Stimulated activated CD4-positive, alpha-beta T cell treated with anti-CD3 and anti-CD28 coated beads, TNF-alpha, amount 100 ng/mL, for 24 hours (primary cell): Measurements from ENCODE around the gene SRPK1.
"Not testable (repeated sequence)": the region's sequence is repeated elsewhere in the genome, so short reads cannot be mapped to it uniquely, and the experiment has no call there.

ENCODE experiments used
- DNase-seq, 3 experiments: peaks; one replicate each; pipeline ENCODE4 v3.0.0-alpha.2; 2020; ENCODE audit warnings: low read depth in 3 of 3

The SRPK1 gene

DNA sequence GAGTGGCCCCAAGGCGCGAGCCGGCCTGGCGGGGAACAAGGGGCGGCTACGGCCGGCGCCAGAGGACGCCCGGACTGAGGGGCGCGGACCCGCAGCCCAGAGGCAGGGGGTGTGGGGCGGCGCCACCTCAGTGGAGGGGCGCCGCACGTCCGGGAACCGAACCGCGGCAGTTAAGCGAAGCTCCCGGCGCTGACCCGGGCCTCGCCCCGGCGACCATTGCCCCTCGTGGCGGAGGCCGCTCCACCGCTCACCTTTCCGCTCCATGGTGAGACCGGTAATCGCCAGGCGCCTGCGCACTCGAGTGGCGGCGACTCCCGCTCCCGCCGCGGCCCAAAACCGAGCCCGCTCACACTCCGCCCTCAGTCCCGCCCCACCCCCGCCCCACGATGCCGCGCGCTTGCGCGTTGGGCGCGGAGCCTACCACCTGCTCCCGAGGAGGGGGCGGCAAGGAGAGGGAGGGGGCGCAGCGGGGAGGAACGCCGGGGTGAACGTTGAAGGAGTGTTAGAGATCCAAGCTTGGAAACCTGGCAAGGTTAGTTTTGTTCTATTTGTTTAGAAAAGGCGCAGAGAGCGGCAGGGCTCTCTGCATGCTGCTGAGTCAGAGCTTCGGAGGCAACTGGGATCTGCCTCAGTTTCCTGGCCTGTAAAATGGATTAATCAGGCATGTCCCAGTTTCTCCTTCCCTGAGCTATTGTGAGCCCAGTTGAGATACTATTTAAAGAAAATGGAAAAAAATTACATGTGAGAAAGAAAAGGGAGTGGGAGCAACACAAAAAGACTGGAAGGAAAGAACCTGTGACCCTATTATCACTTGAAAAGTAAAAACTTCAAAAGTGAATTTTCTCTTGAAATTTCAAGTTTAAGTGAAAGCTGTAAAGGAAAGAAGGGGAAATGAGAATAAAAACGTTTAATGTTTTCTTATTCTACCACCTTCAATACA lies at the start of gene SRPK1:
Gene SRPK1 (minus strand): TSS at position 306 of the 940 bp plus-strand sequence. CDS start 42 bp downstream, at position 264.
- peak; percentile 75 to 91 (median 84) for DNase-seq

DNA sequence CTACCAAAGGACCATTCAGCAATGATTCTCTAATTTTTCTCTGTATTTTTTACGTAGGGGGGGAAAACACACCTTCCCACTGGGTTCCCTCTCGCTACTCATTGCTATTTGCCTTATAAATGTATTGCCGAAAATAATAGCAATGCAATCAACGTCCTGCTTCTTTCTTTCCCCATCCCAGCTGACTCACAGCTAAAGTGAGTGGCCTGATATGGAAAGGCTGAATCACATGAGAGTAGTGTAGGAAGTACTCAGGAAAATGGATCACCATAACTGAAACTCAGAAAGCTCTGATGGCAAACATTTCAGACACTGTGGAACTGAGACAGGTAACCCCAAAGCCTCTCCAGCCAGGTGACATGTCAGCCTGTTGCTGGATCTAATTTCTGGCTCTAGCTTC lies 49.3 kb upstream of the SRPK1 start:
- DNase-seq, result no peak

DNA sequence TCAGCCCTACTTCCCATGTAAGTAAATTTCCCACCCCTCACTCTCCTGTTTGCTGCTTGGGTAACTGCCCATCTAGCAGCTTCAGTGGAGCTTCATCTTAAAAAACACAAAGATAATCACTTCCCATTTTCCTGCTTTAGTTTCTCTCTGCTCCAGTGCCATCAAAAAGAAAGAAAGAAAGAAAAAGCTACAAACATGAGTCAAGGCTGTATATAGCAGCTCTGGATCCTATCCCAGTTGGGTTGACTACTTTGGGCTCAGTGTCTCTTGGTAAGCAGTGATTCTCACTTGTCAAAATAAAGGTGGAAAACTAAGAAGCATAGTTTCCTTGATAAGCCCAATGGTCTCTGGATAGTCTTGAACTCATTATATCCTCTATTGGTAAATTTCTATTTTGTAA lies 48.7 kb upstream of the SRPK1 start:
- DNase-seq, result no peak

DNA sequence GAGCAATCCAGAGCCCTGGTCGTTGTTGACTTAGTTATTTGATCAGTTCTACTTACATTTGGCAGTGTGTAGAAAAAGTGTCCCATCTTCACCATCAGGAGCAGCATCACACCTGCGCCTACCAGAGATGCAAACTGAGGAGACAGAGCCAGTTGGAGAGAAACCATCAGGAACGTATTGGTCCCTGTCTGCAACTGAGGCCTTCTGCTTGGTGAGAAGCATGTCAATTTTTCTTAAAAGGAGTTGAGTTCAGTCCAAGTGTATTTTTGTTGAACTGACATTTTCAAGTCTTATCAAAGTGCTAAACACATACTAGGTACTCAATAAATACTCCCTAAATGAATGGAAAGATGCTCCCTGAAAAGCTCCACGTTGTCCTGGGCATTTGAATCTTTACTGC lies 47.9 kb upstream of the SRPK1 start:
- no peak for DNase-seq

DNA sequence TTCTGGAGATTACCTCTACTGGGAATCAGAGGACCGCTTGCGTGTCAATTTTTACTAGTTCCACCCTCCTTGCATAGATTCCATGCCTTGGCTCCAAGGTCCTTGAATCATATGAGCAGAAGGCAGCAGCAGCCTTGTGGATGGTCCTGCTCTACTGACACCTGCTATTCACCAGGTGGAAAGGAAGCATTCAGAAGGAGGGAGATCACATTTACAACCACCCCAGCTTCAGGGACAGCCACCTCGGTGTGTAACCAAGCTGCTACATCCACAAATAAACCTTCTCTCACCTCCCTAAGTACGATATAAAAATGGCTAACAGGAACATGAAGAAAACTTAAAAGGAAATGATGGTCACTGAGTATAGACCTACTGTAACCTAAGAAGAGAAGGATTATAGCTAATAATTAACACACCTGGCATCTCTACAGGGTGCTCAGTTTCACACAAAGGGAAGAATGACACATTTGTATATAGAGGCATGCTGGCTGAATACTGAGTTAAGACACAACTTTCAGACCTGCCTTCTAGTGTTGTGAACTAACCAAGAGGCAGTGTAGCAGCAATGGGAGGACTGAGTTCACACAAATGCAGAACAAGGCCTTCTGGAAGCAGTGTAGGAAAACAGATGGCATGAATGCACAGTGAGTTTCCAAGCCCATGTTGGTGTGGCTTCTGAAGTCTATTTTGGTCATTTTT lies 46.3 kb upstream of the SRPK1 start:
- DNase-seq, result no peak

DNA sequence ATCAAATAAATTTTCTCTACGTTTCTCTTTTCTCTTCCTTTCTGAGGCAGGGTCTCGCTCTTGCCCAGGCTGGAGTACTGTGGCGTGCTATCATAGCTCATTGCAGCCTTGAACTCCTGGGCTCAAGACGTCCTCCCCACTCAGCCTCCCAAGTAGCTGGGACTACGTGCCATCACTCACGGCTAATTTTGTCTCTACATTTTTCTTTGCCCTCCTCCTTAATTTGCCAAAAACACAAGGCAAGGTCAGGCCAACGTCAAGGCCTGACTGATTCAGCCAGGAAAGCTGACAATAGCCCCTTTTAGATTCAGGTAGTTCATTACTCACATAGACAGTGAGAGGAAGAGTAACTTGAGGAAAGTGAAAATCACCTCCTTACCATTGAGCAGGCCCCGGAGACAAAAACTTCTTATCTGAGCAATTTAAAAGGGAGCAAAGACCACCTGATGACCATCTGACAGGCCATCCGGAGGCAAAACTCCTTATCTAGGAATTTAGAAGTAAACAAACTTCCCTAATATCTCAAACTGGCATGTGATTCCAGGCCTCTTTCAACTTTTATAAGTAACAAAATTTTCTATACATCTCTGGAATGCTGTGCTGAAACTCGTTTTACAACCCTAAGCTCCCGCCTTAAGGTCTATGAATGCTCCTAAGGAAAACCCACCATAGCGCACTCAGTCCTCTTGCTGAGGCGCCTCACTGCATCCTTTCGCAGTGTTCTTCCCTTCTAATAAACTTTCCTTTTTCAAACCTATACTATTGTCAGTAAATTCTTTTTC lies 42.1 kb upstream of the SRPK1 start:
- no peak for DNase-seq

DNA sequence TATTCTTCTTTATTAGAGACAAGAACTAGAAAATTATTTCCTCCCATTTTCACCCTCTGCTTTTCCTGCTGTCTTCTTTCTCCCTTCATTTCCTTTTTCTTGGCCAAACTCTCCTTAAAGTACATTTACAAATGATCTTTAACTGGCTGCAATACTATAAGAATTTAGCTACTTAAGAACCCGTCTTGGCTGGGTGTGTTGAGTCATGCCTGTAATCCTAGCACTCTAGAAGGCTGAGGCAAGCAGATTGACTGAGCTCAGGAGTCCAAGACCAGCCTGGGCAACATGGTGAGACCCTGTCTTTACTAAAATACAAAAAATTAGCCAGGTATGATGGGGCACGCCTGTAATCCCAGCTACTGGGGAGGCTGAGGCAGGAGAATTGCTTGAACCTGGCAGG lies 39.3 kb upstream of the SRPK1 start:
- no peak for DNase-seq

DNA sequence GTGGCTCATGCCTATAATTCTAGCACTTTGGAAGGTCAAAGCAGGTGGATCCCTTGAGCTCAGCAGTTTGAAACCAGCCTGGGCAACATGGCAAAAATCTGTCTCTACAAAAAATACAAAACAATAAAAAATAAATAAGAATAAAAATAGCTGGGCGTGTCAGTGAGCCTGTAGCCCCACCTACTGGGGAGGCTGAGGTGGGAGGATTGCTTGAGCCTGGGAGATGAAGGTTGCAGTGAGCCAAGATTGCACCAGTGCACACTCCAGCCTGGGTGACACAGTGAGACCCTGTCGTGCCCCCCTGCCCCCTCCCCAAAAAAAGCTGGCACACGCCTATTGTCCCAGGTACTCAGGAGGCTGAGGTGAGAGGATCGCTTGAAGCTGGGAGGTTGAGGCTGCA lies 35.1 kb upstream of the SRPK1 start:
- no peak for DNase-seq

DNA sequence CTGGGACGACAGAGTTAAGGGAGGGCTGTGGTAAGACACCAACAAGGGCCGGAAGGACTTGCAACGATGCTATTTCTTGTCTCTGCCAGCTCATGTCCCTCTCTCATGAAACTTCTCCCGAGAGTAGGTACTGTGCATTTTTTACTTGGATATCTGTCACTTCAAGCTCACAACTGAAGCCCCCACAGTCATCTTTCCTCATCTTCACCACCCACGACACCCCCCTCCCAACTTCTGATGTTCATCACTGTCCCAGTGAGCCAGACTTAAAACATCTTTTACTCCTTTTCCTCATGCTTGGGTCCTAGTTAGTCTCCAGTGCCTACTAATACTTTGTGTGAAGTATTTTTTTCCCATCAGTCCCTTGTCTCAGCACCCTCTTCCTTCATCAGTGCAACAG lies 34.6 kb upstream of the SRPK1 start:
- DNase-seq, result no peak

DNA sequence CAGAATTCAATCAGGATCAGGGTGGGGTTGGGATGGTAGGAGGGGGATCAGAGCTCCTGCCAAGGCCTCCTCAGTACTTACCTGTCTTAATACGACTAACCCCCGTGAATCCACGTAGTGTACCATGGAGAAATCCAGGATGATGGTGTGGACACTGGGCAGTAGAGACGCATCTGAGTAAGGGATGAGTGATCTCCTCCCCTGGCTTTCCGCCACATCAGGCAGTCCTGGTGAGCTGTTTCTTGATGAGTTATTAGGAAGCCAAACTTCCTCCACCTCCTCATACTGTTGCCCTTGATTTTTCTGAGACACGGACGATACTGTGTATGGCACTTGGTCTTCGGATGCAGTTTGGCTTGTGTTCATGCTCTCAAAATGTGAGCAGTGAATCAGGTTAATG lies 34.2 kb upstream of the SRPK1 start:
- no peak for DNase-seq

DNA sequence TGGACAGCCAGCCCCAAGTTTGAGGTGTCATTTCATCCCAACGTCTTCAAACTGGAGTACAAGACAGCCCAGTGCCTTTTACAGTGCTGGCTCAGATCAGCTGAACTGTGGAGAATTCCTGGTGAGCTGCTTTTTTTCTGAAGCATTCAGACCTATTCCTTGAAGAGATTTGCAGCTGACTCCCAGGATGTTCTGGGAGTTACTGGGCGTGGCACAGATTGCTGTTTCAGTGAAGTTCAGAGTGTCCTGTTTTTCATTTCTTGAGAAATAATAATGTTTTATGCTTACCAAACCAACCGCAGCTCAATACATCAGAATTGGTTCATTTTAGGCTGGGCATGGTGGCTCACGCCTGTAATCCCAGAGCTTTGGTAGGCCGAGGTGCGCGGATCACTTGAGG lies 33.4 kb upstream of the SRPK1 start:
- no peak for DNase-seq

DNA sequence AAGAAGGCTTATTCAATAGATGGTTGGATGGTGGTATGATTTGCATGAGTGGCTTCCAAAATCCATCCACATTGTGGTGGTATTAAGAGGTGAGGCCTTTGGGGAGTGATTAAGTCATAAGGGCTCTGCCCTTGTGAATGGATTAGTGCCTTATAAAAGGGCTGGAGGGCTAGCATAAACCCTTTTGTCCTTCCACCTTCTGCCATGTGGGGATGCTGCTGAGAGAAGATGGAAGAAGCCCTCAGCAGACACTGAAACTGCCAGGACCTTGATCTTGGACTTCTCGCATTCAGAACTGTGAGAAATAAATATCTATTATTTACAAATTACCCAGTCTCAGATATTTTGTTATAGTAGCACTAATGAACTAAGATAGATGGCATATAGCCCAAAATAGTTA lies 27.8 kb upstream of the SRPK1 start:
- DNase-seq, result no peak

DNA sequence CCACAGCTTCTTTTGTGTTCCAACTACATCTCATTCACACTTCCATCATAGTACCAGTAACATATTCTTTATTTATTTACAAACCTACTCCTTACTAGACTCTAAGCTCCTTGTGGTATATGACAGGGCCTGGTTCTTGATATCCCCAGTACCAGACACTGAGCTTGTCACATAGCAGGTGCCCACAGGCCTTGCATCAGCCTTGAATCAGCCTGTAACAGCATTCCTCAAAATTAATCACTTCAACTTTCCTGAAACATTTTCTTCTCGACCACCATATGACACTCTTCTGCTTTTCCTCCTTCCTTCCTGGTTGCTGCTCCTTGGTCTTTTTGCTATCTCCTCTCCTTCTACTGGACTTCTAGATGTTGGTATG lies 24.7 kb upstream of the SRPK1 start:
- no peak for DNase-seq

DNA sequence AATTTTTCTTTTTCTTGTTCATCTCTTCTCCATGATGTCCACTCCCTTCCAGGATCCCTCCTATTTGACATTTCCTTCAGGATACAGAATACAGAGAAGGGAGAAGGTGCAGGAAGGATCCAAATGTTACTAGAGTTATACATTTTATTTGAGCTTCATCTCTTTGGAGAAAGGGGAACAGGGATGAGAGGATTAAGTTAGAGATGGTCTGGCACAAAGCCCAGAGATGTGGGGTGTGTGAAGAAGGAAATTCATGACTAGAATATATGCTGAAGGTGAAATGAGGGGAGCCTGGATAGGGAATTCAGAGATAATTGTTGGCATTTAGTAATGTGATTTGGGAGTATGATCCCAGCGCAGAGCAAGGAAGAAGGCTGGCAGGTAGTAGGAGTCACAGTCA lies 22.5 kb upstream of the SRPK1 start:
- no peak for DNase-seq

DNA sequence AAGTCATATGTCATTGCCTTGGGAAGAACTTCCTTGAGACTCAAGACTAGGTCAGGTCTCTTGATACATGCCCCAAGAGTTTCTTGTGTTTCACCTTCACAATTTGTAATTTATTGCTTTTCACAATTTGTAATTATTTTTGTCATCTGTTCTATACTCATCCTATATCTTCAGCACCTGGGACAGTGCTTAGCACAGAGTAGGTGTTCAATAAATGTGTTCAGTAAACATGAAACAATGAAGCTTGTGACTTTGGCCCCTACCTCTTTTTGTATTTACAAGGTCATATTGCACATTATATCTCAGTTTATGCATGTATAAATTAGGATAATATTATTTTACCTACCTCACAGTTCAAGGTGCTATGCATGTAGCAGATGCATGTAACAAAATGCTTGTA lies 21.5 kb upstream of the SRPK1 start:
- DNase-seq, result no peak

DNA sequence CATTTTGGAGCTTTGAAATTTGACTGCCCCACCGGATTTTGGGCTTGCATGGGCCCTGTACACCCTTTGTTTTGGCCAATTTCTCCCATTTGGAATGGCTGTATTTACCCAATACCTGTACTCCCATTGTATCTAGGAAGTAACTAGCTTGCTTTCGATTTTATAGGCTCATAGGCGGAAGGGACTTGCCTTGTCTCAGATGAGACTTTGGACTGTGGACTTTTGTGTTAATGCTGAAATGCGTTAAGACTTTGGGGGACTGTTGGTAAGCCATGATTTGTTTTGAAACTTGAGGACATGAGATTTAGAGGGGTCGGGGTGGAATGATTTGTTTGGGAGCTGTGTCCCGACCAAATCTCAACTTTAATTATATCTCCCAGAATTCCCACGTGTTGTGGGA lies 20.3 kb upstream of the SRPK1 start:
- not testable (repeated sequence) for DNase-seq

DNA sequence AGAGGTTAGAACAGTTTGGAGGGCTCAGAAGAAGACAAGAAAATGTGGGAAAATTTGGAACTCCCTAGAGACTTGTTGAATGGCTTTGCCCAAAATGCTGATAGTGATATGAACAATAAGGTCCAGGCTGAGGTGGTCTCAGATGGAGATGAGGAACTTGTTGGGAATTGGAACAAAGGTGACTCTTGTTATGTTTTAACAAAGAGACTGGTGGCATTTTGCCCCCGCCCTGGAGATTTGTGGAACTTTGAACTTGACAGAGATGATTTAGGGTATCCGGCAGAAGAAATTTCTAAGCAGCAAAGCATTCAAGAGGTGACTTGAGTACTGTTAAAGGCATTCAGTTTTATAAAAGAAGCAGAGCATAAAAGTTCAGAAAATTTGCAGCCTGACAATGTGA lies 19.1 kb upstream of the SRPK1 start:
- DNase-seq, result not testable (repeated sequence)

DNA sequence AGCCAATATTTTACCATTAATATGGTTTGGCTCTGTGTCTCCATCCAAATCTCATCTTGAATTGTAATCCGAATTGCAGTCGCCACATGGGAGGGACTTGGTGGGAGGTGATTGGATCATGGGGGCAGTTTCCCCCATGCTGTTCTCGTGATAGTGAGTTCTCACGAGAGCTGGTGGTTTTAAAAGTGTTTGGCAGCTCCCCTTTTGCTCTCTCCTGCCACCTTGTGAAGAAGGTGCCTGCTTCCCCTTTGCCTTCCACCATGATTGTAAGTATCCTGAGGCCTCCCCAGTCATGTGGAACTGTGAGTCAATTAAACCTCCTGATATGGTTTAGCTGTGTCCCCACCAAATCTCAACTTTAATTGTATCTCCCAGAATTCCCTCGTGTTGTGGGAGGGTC lies 18.4 kb upstream of the SRPK1 start:
- not testable (repeated sequence) for DNase-seq

DNA sequence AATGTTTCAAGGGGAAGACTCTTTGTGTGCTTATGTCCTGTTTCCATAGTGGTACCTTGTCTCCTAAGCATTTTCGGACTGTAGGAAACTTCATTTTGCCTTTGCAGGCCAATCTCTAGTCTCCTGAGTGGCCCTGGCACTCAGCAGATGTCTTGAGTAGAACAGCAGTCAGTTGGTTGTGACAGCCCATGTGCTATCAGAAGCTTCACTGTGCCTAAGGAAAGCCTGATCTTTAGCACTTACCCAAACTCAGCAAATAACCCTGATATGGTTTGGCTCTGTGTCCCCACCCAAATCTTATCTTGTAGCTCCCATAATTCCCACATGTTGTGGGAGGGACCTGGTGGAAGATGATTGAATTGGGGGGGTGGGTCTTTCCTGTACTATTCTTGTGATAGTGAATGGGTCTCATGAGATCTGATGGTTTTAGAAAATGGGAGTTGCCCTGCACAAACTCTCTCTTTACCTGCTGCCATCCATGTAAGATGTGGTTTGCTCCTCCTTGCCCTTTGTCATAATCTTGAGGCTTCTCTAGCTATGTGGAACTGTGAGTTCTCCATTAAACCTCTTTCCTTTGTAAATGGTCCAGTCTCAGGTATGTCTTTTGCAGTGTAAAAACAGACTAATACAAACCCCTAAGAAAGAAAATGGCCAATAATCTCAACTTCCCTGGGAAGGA lies 15.9 kb upstream of the SRPK1 start:
- no peak for DNase-seq

DNA sequence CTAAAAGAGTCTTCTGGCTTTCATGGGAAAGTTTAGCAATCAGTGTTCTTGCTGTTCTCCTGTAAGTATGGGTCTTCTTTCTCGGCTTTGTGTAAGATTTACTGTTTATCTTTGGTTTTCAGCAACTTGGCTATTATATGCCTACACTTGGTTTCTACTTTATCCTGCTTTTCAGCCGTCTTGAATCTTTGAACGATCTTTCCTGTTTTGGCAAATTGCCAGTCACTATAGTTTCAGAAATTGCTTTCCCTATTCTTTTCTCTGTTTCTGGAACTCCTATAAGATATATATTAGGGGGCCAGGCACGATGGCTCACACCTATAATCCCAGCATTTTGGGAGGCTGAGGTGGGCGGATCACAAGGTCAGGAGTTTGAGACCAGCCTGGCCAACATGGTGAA lies 14.6 kb upstream of the SRPK1 start:
- no peak for DNase-seq

DNA sequence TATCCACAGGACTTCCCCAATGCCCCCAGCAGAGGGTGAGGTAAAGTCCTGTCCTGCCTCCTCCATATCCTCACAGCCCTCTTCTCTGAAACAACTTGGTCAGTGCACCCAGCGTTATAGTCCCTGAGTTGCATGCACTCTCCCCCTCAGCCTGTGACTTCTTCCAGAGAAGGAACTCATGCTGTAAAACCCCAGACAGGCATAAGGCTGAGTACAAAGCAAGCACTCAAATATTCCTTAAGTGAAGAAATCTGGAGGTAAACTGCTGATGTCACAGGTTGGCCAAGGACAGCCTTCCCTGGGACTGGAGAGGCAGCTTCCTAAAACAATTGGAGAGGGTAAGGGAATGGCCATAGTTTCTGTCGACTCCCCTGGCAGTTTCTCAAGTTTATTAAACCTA lies 12.9 kb upstream of the SRPK1 start:
- DNase-seq, result no peak

DNA sequence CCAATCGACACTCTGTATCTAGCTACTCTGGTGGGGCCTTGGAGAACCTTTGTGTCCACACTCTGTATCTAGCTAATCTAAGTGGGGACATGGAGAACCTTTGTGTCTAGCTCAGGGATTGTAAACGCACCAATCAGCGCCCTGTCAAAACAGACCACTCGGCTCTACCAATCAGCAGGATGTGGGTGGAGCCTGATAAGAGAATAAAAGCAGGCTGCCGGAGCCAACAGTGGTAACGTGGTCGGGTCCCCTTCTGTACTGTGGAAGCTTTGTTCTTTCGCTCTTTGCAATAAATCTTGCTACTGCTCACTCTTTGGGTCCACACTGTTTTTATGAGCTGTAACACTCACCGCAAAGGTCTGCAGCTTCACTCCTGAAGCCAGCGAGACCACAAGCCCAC lies 11.0 kb upstream of the SRPK1 start:
- not testable (repeated sequence) for DNase-seq
